Heart left ventricle (tissue), 13 donors: Measurements from ENCODE around the gene NMRK2.
"Not testable (repeated sequence)": the region's sequence is repeated elsewhere in the genome, so short reads cannot be mapped to it uniquely, and the experiment has no call there.

ENCODE experiments used
- POLR2A ChIP-seq, 2 donors: fragments of 450-650 bp; IDR thresholded peaks; one replicate each; pipeline ENCODE4 v1.6.1; 2017; ENCODE audit warnings: antibody characterized with exemption in 2 of 2, mild to moderate bottlenecking in 2 of 2, moderate library complexity in 2 of 2
- TF ChIP-seq, protein P1 (sequence below), 12 donors: fragments of 200-600 bp; sonication (generic) in 4 of 12; IDR thresholded peaks; one replicate each; pipeline versions ENCODE4 v1.5.0 to v1.8.0; 2018 to 2022; ENCODE audit warnings: antibody characterized with exemption in 12 of 12, mild to moderate bottlenecking in 5 of 12
- donor health status: ischemic (EF 13 %, LVEDD 7.1; RV severe dilation, severe dysfunction).
- donor health status: DM: no; HTN: yes; CAD: no.
- donor health status: DM: no; HTN: no; CAD: no.
- donor health status: ischemic (EF 25% LVEDD 6.9; RV normal size, moderate dysfunction).
- donor health status: ischemic (EF 25% LVEDD 5.7; RV mildly dilated, moderate dysfunction).
- donor health status: ischemic (EF 35%, LVEDD 5.7; RV mildly dilated, moderate dysfunction).
- donor health status: nonischemic (EF 11% LVEDD 7.7; RV severe dilation, severe dysfunction).
- donor health status: DM: yes; HTN: yes; CAD: no.
- donor health status: PGD.
- donor health status: ischemic (EF 29% LVEDD 5.4; RV normal size, mild dysfunction).
- donor health status: nonischemic (EF 23%, LVEDD 6.1; RV moderate dilation, normal function).

DNA sequence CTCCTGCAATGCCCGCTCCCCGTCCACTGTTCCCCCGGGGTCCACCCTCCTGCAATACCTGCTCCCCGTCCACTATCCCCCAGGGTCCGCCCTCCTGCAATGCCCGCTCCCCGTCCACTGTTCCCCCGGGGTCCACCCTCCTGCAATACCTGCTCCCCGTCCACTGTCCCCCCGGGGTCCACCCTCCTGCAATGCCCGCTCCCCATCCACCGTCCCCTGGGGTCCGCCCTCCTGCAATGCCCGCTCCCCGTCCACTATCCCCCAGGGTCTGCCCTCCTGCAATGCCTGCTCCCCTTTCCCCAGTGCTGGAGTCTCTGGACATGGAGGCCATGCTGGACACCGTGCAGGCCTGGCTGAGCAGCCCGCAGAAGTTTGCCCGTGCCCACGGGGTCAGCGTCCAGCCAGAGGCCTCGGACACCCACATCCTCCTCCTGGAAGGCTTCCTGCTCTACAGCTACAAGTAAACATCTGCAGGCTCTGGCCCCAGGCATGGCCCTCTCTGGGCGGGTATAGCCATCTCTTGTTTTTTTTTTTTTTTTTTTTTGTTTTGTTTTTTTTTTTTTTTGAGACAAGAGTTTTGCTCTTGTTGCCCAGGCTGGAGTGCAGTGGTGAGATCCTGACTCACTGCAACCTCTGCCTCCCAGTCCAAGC, 5.6 kb downstream of the NMRK2 start:
- TF ChIP-seq, protein P1, sequence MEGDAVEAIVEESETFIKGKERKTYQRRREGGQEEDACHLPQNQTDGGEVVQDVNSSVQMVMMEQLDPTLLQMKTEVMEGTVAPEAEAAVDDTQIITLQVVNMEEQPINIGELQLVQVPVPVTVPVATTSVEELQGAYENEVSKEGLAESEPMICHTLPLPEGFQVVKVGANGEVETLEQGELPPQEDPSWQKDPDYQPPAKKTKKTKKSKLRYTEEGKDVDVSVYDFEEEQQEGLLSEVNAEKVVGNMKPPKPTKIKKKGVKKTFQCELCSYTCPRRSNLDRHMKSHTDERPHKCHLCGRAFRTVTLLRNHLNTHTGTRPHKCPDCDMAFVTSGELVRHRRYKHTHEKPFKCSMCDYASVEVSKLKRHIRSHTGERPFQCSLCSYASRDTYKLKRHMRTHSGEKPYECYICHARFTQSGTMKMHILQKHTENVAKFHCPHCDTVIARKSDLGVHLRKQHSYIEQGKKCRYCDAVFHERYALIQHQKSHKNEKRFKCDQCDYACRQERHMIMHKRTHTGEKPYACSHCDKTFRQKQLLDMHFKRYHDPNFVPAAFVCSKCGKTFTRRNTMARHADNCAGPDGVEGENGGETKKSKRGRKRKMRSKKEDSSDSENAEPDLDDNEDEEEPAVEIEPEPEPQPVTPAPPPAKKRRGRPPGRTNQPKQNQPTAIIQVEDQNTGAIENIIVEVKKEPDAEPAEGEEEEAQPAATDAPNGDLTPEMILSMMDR (IDR thresholded peaks at IDR 0.05) = not testable (repeated sequence)
- TF ChIP-seq POLR2A (IDR thresholded peaks at IDR 0.05) = not testable (repeated sequence)
